PC-3 (cell line): ENCODE data around the gene DLGAP4.

Experiments used
- EZH2 ChIP-seq: fragments of 300-600 bp; sonication (generic); IDR thresholded peaks from one replicate; pipeline ENCODE4 v1.6.1; 2017; ENCODE audit warnings: antibody characterized with exemption, mild to moderate bottlenecking, low read length; ENCODE audit not compliant: unreplicated experiment
- TF ChIP-seq, protein P1 (sequence below): fragments of 300-600 bp; sonication (generic); conservative IDR thresholded peaks from 2 replicates; pipeline ENCODE4 v1.5.1; 2017; ENCODE audit warnings: antibody characterized with exemption, low read depth, mild to moderate bottlenecking, low read length

DNA sequence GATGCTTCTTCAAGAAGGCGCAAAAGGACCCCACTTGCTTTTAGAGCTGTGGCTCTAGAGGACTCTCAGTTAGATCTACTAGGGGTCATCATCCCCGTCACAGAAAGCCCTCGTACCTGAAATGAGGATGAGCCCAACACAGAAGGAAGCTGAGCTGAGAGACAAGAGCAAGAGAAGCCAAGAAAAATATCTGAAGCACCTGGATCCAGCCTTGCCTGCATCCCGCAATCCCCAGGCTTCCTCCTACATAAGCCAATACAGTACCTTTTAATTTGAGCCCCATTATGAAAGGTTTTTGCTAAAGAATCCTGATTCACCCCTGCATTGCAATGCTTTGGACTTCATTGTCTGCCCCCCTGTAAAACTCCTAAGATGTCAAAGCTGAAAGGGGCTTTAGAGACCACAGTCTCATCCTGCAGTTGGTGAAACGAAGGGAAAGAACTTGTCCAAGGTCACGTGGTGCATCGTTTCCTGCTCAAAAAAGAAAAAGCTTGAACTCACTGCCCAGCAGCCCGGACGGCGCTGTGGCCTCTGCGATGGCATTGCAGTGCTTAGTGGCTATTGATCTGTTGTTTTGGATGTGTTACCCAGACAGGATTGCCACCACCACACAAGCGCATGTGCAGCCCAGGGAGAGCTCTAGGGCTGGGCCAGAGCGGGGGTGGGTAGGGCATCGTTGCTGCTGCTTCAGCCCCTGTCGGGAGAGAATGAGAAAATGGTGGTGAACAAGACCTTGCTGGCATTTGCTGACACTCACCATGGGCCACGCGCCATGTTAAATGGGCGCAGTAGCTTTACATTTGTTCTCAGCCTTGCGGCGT lies 41.5 kb upstream of the DLGAP4 start:
- no peak for TF ChIP-seq EZH2
- TF ChIP-seq, protein P1, sequence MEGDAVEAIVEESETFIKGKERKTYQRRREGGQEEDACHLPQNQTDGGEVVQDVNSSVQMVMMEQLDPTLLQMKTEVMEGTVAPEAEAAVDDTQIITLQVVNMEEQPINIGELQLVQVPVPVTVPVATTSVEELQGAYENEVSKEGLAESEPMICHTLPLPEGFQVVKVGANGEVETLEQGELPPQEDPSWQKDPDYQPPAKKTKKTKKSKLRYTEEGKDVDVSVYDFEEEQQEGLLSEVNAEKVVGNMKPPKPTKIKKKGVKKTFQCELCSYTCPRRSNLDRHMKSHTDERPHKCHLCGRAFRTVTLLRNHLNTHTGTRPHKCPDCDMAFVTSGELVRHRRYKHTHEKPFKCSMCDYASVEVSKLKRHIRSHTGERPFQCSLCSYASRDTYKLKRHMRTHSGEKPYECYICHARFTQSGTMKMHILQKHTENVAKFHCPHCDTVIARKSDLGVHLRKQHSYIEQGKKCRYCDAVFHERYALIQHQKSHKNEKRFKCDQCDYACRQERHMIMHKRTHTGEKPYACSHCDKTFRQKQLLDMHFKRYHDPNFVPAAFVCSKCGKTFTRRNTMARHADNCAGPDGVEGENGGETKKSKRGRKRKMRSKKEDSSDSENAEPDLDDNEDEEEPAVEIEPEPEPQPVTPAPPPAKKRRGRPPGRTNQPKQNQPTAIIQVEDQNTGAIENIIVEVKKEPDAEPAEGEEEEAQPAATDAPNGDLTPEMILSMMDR: no peak
